Right cardiac atrium (tissue), 5 donors: ENCODE results near the gene ADAMTS3. TPM values are rescaled to one million over a fixed set of nuclear protein-coding genes. Genes with fewer than 3 reads are reported as not detected.

ENCODE experiments used
- ATAC-seq, 2 donors: fragments of 200-7000 bp; cut with Tn5 transposase; one replicate each; pipeline versions ENCODE4 v1.8.0 to v1.9.1; 2020; ENCODE audit warnings: moderate library complexity in 2 of 2, mild to moderate bottlenecking in 1 of 2
- DNase-seq, 3 donors: peaks; one replicate each; pipeline ENCODE4 v3.0.0-alpha.2; 2020
- H3K27ac ChIP-seq: one replicate; pipeline ENCODE4 v1.5.1; 2013; ENCODE audit warnings: mild to moderate bottlenecking, low read length, control low read depth, moderate library complexity
- H3K27me3 ChIP-seq: one replicate; pipeline ENCODE4 v1.6.1; 2013; ENCODE audit not compliant: control insufficient read depth, insufficient read depth
- H3K4me1 ChIP-seq: one replicate; pipeline ENCODE4 v1.6.1; 2013; ENCODE audit warnings: low read length; ENCODE audit not compliant: control insufficient read depth, insufficient read depth
- H3K4me3 ChIP-seq: one replicate; pipeline ENCODE4 v1.5.1; 2013; ENCODE audit warnings: low read length, control low read depth
- H3K9me3 ChIP-seq: one replicate; pipeline ENCODE4 v1.6.1; 2013; ENCODE audit warnings: low read length; ENCODE audit not compliant: control insufficient read depth
- WGBS: extraction: QIAGEN DNeasy Blood & Tissue Kit; methylation state at CpG from one replicate; pipeline ENCODE4 v1.1.7; 2013; 5-methylcytosine and 5-hydroxymethylcytosine counted together
- intact Hi-C, 4 donors: fragments of 100-400 bp; cut with DNase I; formaldehyde crosslinking; loops; one replicate each; pipeline versions ENCODE4 v1.11.0 to v1.14.0; 2022 to 2023
- polyA plus RNA-seq: library from polyadenylated mRNA; stranded (reverse); fragments of 200-250 nt; gene quantifications from one replicate; pipeline ENCODE4 v1.2.3, GENCODE V29; 2013
- total RNA-seq, 4 donors: library from RNA; stranded (reverse); fragmentation: NEBNext Ultra II Directional; extraction: Animal tissue kit (Norgen Biotek cat#: 25700); gene quantifications; one replicate each; pipeline ENCODE4 v1.2.1, GENCODE V29; 2021
- donor health status: healthy with polysubstance abuse.
- donor health status: DM: no; HTN: yes; CAD: no.
- donor health status: DM: no; HTN: no; CAD: no.
- donor health status: DM: no; HTN: yes; CAD: no; lungs with severe emphysema.
- donor health status: DM: yes; HTN: yes; CAD: no.

The ADAMTS3 gene
- total and polyA plus RNA-seq, 5 donors: 0.70 to 2.4 (median 2.1) TPM

GRCh38 chr4:72376901-72377300 is 192.1 kb downstream of the ADAMTS3 start:
- ATAC-seq (no peak), DNase-seq (no peak)
- intact Hi-C loops: no loop called here
- Histone ChIP-seq H3K27ac (no peak overlapping the region), H3K4me1 (peaks cover 2% of the 10 kb centered on the region), H3K4me3 (no peak overlapping the region), H3K27me3 (no peaks in the 10 kb centered on the region), H3K9me3 (no peaks in the 10 kb centered on the region)

- Histone ChIP-seq H3K27me3 (no peaks in the 10 kb centered on the region), H3K4me3 (no peak overlapping the region), H3K27ac (no peak overlapping the region), H3K9me3 (no peaks in the 10 kb centered on the region), H3K4me1 (peaks cover 2% of the 10 kb centered on the region)
- intact Hi-C loops: no loop called here
- DNase-seq (no peak), ATAC-seq (no peak)
- 56% methylated on average over 4 of the region's 4 CpGs for WGBS
Measured at GRCh38 chr4:72375073-72375736, 193.8 kb downstream of the ADAMTS3 start.

GRCh38 chr4:72374159-72374558 is 194.9 kb downstream of the ADAMTS3 start:
- 16% methylated on average over 1 of the region's 1 CpG for WGBS
- DNase-seq: no peak

GRCh38 chr4:72366601-72367000 is 202.4 kb downstream of the ADAMTS3 start:
- Histone ChIP-seq H3K4me3 (no peak overlapping the region), H3K9me3 (no peaks in the 10 kb centered on the region), H3K27me3 (no peaks in the 10 kb centered on the region), H3K4me1 (no peaks in the 10 kb centered on the region), H3K27ac (no peak overlapping the region)
- DNase-seq (no peak), ATAC-seq (no peak)
- intact Hi-C loops: no loop called here

More at GRCh38 chr4:72374159-72374558, 194.9 kb downstream of the ADAMTS3 start:
- intact Hi-C loops: no loop called here
- no peak for ATAC-seq
- Histone ChIP-seq H3K27me3 (no peaks in the 10 kb centered on the region), H3K4me3 (no peak overlapping the region), H3K4me1 (peaks cover 2% of the 10 kb centered on the region), H3K9me3 (no peaks in the 10 kb centered on the region), H3K27ac (no peak overlapping the region)

- ATAC-seq: no peak
- H3K27ac ChIP-seq: no peak overlapping the region
- intact Hi-C loops: no loop called here
- no peaks in the 10 kb centered on the region for H3K9me3 ChIP-seq
- WGBS: 78% methylated on average over 4 of the region's 4 CpGs
- no peak for DNase-seq
- H3K27me3 ChIP-seq: no peaks in the 10 kb centered on the region
- H3K4me3 ChIP-seq: no peak overlapping the region
- H3K4me1 ChIP-seq: no peaks in the 10 kb centered on the region
Measured at GRCh38 chr4:72365981-72366380, 203.0 kb downstream of the ADAMTS3 start.

- ATAC-seq: no peak
- no peak for DNase-seq
- no peak overlapping the region for H3K27ac ChIP-seq
- intact Hi-C loops: no loop called here
- no peak overlapping the region for H3K4me3 ChIP-seq
- no peaks in the 10 kb centered on the region for H3K27me3 ChIP-seq
- H3K4me1 ChIP-seq: no peaks in the 10 kb centered on the region
- no peaks in the 10 kb centered on the region for H3K9me3 ChIP-seq
- WGBS: 65% methylated on average over 1 of the region's 1 CpG
Measured at GRCh38 chr4:72365016-72365415, 204.0 kb downstream of the ADAMTS3 start.

GRCh38 chr4:72360075-72360474 is 208.9 kb downstream of the ADAMTS3 start:
- DNase-seq (no peak), ATAC-seq (no peak)
- intact Hi-C loops: no loop called here
- H3K4me1 ChIP-seq: no peaks in the 10 kb centered on the region
- no peaks in the 10 kb centered on the region for H3K9me3 ChIP-seq
- WGBS: 90% methylated on average over 6 of the region's 6 CpGs
- H3K27ac ChIP-seq: no peak overlapping the region
- H3K4me3 ChIP-seq: no peak overlapping the region
- no peaks in the 10 kb centered on the region for H3K27me3 ChIP-seq

GRCh38 chr4:72358483-72358882 is 210.5 kb downstream of the ADAMTS3 start:
- Histone ChIP-seq H3K27ac (no peak overlapping the region), H3K27me3 (no peaks in the 10 kb centered on the region), H3K4me1 (no peaks in the 10 kb centered on the region), H3K4me3 (no peak overlapping the region), H3K9me3 (no peaks in the 10 kb centered on the region)
- no peak for DNase-seq
- WGBS: 90% methylated on average over 2 of the region's 2 CpGs
- no peak for ATAC-seq
- intact Hi-C loops: no loop called here

- 48% methylated on average over 1 of the region's 1 CpG for WGBS
- ATAC-seq: no peak
- no peaks in the 10 kb centered on the region for H3K4me1 ChIP-seq
- no peak overlapping the region for H3K27ac ChIP-seq
- intact Hi-C loops: no loop called here
- DNase-seq: no peak
- no peaks in the 10 kb centered on the region for H3K27me3 ChIP-seq
- no peak overlapping the region for H3K4me3 ChIP-seq
- H3K9me3 ChIP-seq: no peaks in the 10 kb centered on the region
Measured at GRCh38 chr4:72357908-72358307, 211.1 kb downstream of the ADAMTS3 start.

- WGBS: 83% methylated on average over 4 of the region's 4 CpGs
- Histone ChIP-seq H3K27me3 (no peaks in the 10 kb centered on the region), H3K27ac (no peak overlapping the region), H3K4me3 (no peak overlapping the region), H3K9me3 (no peaks in the 10 kb centered on the region), H3K4me1 (no peaks in the 10 kb centered on the region)
- ATAC-seq: no peak
- DNase-seq: no peak
- intact Hi-C loops: no loop called here
Measured at GRCh38 chr4:72352711-72353110, 216.3 kb downstream of the ADAMTS3 start.

- intact Hi-C loops: no loop called here
- Histone ChIP-seq H3K4me1 (no peaks in the 10 kb centered on the region), H3K27me3 (no peaks in the 10 kb centered on the region), H3K4me3 (no peak overlapping the region), H3K27ac (no peak overlapping the region), H3K9me3 (no peaks in the 10 kb centered on the region)
- no peak for DNase-seq
- WGBS: 82% methylated on average over 2 of the region's 2 CpGs
- ATAC-seq: no peak
Measured at GRCh38 chr4:72351521-72351920, 217.5 kb downstream of the ADAMTS3 start.

- Histone ChIP-seq H3K9me3 (no peaks in the 10 kb centered on the region), H3K27me3 (no peaks in the 10 kb centered on the region), H3K4me3 (no peak overlapping the region), H3K4me1 (no peaks in the 10 kb centered on the region), H3K27ac (no peak overlapping the region)
- ATAC-seq: no peak
- intact Hi-C loops: no loop called here
- DNase-seq: no peak
Measured at GRCh38 chr4:72348701-72349100, 220.3 kb downstream of the ADAMTS3 start.
